Thymus (tissue), 14 donors: ENCODE data around the gene TMEM150C. TPM values are rescaled to one million over a fixed set of nuclear protein-coding genes. Genes with fewer than 3 reads are reported as not detected.

Experiments used
- DNase-seq, 9 donors: peaks; one replicate each; pipeline ENCODE4 v3.0.0-alpha.2; 2013; ENCODE audit warnings: low spot score in 9 of 9, low read depth in 6 of 9, missing footprints in 1 of 9
- H3K27ac ChIP-seq, 2 donors: one replicate each; pipeline ENCODE4 v1.5.1; 2013; ENCODE audit warnings: control low read depth in 1 of 2, low read depth in 1 of 2, low read length in 1 of 2, mild to moderate bottlenecking in 1 of 2, moderate library complexity in 1 of 2
- H3K27me3 ChIP-seq, 2 donors: one replicate each; pipeline ENCODE4 v1.5.1; 2013; ENCODE audit warnings: low read length in 1 of 2; ENCODE audit not compliant: control insufficient read depth in 2 of 2, insufficient read depth in 1 of 2
- H3K36me3 ChIP-seq, 2 donors: one replicate each; pipeline ENCODE4 v1.5.1; 2013; ENCODE audit warnings: low read length in 1 of 2, mild to moderate bottlenecking in 1 of 2, moderate library complexity in 1 of 2; ENCODE audit not compliant: control insufficient read depth in 2 of 2, insufficient read depth in 2 of 2
- H3K4me1 ChIP-seq, 2 donors: one replicate each; pipeline ENCODE4 v1.5.1; 2013; ENCODE audit warnings: low read length in 2 of 2; ENCODE audit not compliant: control insufficient read depth in 2 of 2, insufficient read depth in 2 of 2
- H3K4me3 ChIP-seq, 2 donors: one replicate each; pipeline ENCODE4 v1.5.1; 2013; ENCODE audit warnings: low read length in 2 of 2, control low read depth in 1 of 2, mild to moderate bottlenecking in 1 of 2
- H3K9me3 ChIP-seq, 2 donors: one replicate each; pipeline ENCODE4 v1.5.1; 2013; ENCODE audit warnings: low read length in 1 of 2, mild to moderate bottlenecking in 1 of 2; ENCODE audit not compliant: control insufficient read depth in 2 of 2, insufficient read depth in 1 of 2
- WGBS: extraction: QIAGEN DNeasy Blood & Tissue Kit; methylation state at CpG from one replicate; pipeline ENCODE4 v1.1.7; 2013; 5-methylcytosine and 5-hydroxymethylcytosine counted together
- long read RNA-seq, 10 donors: transcript quantifications; one replicate each; lab custom pipeline, GENCODE V29; 2026
- polyA plus RNA-seq: library from polyadenylated mRNA; stranded (reverse); fragments of 200-250 nt; gene quantifications from one replicate; pipeline ENCODE4 v1.2.3, GENCODE V29; 2013
- total RNA-seq: library from RNA; stranded (reverse); fragments of 120-200 nt; gene quantifications from one replicate; pipeline ENCODE4 v1.2.4, GENCODE V29; 2013
- donor health status: healthy.

Gene TMEM150C
- total RNA-seq: 6.1 TPM
- 18.2 TPM for polyA plus RNA-seq
- long read RNA-seq, donor 1, partial matches to known transcripts: 0 of 1 reads
- long read RNA-seq, donor 1, other reads (novel, unspliced or antisense): 0 of 1 reads
- long read RNA-seq, donor 2: 0 reads
- long read RNA-seq, donor 3, partial matches to known transcripts: 0 of 1 reads
- long read RNA-seq, donor 3, other reads (novel, unspliced or antisense): 0 of 1 reads
- long read RNA-seq, donor 4, partial matches to known transcripts: 0 of 1 reads
- long read RNA-seq, donor 4, other reads (novel, unspliced or antisense): 0 of 1 reads
- long read RNA-seq, donor 5, partial matches to known transcripts: 0 of 2 reads
- long read RNA-seq, donor 5, other reads (novel, unspliced or antisense): 0 of 2 reads
- long read RNA-seq, donor 6, partial matches to known transcripts: 0 of 2 reads
- long read RNA-seq, donor 6, other reads (novel, unspliced or antisense): 0 of 2 reads
- long read RNA-seq, donor 7: 0 reads
- long read RNA-seq, donor 8, partial matches to known transcripts: 0 of 1 reads
- long read RNA-seq, donor 8, other reads (novel, unspliced or antisense): 0 of 1 reads
- long read RNA-seq, donor 9, partial matches to known transcripts: 0 of 2 reads
- long read RNA-seq, donor 9, other reads (novel, unspliced or antisense): 0 of 2 reads
- long read RNA-seq, donor 10: 0 reads

GRCh38 chr4:82561786-82562563, at the start of gene TMEM150C:
TMEM150C (minus strand) TSS chr4:82561988; CDS start chr4:82504657, 57,331 bp downstream.
- H3K9me3 ChIP-seq: no peaks in the 10 kb centered on the region
- peaks cover 42 to 62% of the 10 kb centered on the region in 2 donors for H3K27me3 ChIP-seq
- H3K4me1 ChIP-seq: peaks cover 0 to 3% of the 10 kb centered on the region in 2 donors
- DNase-seq: peak in 1 of 9 donors; percentile 7
- H3K27ac ChIP-seq: no peak within 1 kb of the TSS
- H3K4me3 ChIP-seq: peak within 1 kb of the TSS in 1 of 2 donors; percentile 51
- no peaks in the 10 kb centered on the region for H3K36me3 ChIP-seq
- WGBS: 5% methylated on average over 62 of the region's 62 CpGs

GRCh38 chr4:82611527-82611926, 49.7 kb upstream of the TMEM150C start:
- Histone ChIP-seq H3K27me3 (no peaks in the 10 kb centered on the region), H3K36me3 (no peaks in the 10 kb centered on the region), H3K9me3 (no peaks in the 10 kb centered on the region), H3K4me1 (no peaks in the 10 kb centered on the region), H3K4me3 (no peak overlapping the region), H3K27ac (no peak overlapping the region)
- DNase-seq: no peak
- 98% methylated on average over 4 of the region's 4 CpGs for WGBS

GRCh38 chr4:82610041-82610440, 48.3 kb upstream of the TMEM150C start:
- Histone ChIP-seq H3K4me1 (no peaks in the 10 kb centered on the region), H3K4me3 (no peak overlapping the region), H3K9me3 (no peaks in the 10 kb centered on the region), H3K27ac (no peak overlapping the region), H3K27me3 (no peaks in the 10 kb centered on the region), H3K36me3 (no peaks in the 10 kb centered on the region)
- DNase-seq: no peak
- WGBS: 91% methylated on average over 2 of the region's 2 CpGs

- no peaks in the 10 kb centered on the region for H3K9me3 ChIP-seq
- no peaks in the 10 kb centered on the region for H3K36me3 ChIP-seq
- no peaks in the 10 kb centered on the region for H3K4me1 ChIP-seq
- H3K27ac ChIP-seq: no peak overlapping the region
- no peaks in the 10 kb centered on the region for H3K27me3 ChIP-seq
- no peak overlapping the region for H3K4me3 ChIP-seq
- no peak for DNase-seq
- WGBS: 98% methylated on average over 7 of the region's 7 CpGs
These were observed 44.8 kb upstream of the TMEM150C start for GRCh38 chr4:82606622-82607021.

- H3K27me3 ChIP-seq: no peaks in the 10 kb centered on the region
- H3K4me1 ChIP-seq: no peaks in the 10 kb centered on the region
- H3K36me3 ChIP-seq: no peaks in the 10 kb centered on the region
- 96% methylated on average over 1 of the region's 1 CpG for WGBS
- no peaks in the 10 kb centered on the region for H3K9me3 ChIP-seq
- DNase-seq: no peak
- no peak overlapping the region for H3K4me3 ChIP-seq
- no peak overlapping the region for H3K27ac ChIP-seq
These were observed 42.7 kb upstream of the TMEM150C start for GRCh38 chr4:82604522-82604921.

- no peak for DNase-seq
- Histone ChIP-seq H3K4me1 (no peaks in the 10 kb centered on the region), H3K27ac (no peak overlapping the region), H3K36me3 (no peaks in the 10 kb centered on the region), H3K9me3 (no peaks in the 10 kb centered on the region), H3K4me3 (no peak overlapping the region), H3K27me3 (no peaks in the 10 kb centered on the region)
- WGBS: 96% methylated on average over 9 of the region's 9 CpGs
These were observed 39.6 kb upstream of the TMEM150C start for GRCh38 chr4:82601242-82602015.

GRCh38 chr4:82599336-82599735, 37.5 kb upstream of the TMEM150C start:
- no peak for DNase-seq
- Histone ChIP-seq H3K27me3 (no peaks in the 10 kb centered on the region), H3K9me3 (no peaks in the 10 kb centered on the region), H3K4me1 (no peaks in the 10 kb centered on the region), H3K4me3 (no peak overlapping the region), H3K27ac (no peak overlapping the region), H3K36me3 (no peaks in the 10 kb centered on the region)
- WGBS: 90% methylated on average over 4 of the region's 4 CpGs

- H3K4me1 ChIP-seq: no peaks in the 10 kb centered on the region
- H3K27ac ChIP-seq: no peak overlapping the region
- no peaks in the 10 kb centered on the region for H3K9me3 ChIP-seq
- no peak for DNase-seq
- no peaks in the 10 kb centered on the region for H3K36me3 ChIP-seq
- WGBS: 91% methylated on average over 4 of the region's 4 CpGs
- no peak overlapping the region for H3K4me3 ChIP-seq
- peaks cover 0 to 2% of the 10 kb centered on the region in 2 donors for H3K27me3 ChIP-seq
These were observed 32.7 kb upstream of the TMEM150C start for GRCh38 chr4:82594456-82594855.
